SK-N-SH treated with all-trans-retinoic acid at 6 μM for 48 hours (cell line): ENCODE measurements around the gene DCLRE1A.

ENCODE experiments used
- ATAC-seq: fragments of 200-7000 bp; cut with Tn5 transposase; 3 replicates; pipeline ENCODE4 v1.9.1; 2020; ENCODE audit warnings: mild to moderate bottlenecking, moderate library complexity
- ARNTL ChIP-seq: fragments of 450-650 bp; formaldehyde crosslinking; IDR thresholded peaks from 2 replicates; pipeline ENCODE4 v1.5.0; 2020; ENCODE audit warnings: low read depth, mild to moderate bottlenecking, moderate library complexity, borderline replicate concordance
- CSDC2 ChIP-seq: fragments of 250-450 bp; sonication (Bioruptor Pico); IDR thresholded peaks from 2 replicates; pipeline ENCODE4 v1.5.0; 2020; ENCODE audit warnings: mild to moderate bottlenecking, moderate library complexity
- ESRRG ChIP-seq: fragments of 250-450 bp; sonication (Bioruptor Pico); IDR thresholded peaks from 2 replicates; pipeline ENCODE4 v1.6.1; 2021; ENCODE audit warnings: mild to moderate bottlenecking
- GLIS3 ChIP-seq: fragments of 250-450 bp; sonication (Bioruptor Pico); IDR thresholded peaks from 2 replicates; pipeline ENCODE4 v1.5.0; 2020; ENCODE audit warnings: mild to moderate bottlenecking, moderate library complexity
- ISL1 ChIP-seq: fragments of 250-450 bp; sonication (Bioruptor Pico); IDR thresholded peaks from 2 replicates; pipeline ENCODE4 v2.1.2; 2022; ENCODE audit warnings: mild to moderate bottlenecking, moderate library complexity
- OSR1 ChIP-seq: fragments of 250-450 bp; sonication (Bioruptor Pico); IDR thresholded peaks from 2 replicates; pipeline ENCODE4 v1.8.0; 2022; ENCODE audit warnings: moderate library complexity, mild to moderate bottlenecking, inconsistent platforms
- PPARA ChIP-seq: fragments of 250-450 bp; sonication (Bioruptor Pico); IDR thresholded peaks from 2 replicates; pipeline ENCODE4 v1.5.0; 2020; ENCODE audit warnings: mild to moderate bottlenecking, borderline replicate concordance
- RARB ChIP-seq: fragments of 250-450 bp; sonication (Bioruptor Pico); IDR thresholded peaks from 2 replicates; pipeline ENCODE4 v1.8.0; 2021; ENCODE audit warnings: mild to moderate bottlenecking, moderate library complexity
- SNAI2 ChIP-seq: fragments of 250-450 bp; sonication (Bioruptor Pico); IDR thresholded peaks from 2 replicates; pipeline ENCODE4 v1.5.0; 2020; ENCODE audit warnings: mild to moderate bottlenecking, moderate library complexity
- TOX ChIP-seq: fragments of 250-450 bp; sonication (Bioruptor Pico); IDR thresholded peaks from 2 replicates; pipeline ENCODE4 v1.8.0; 2021; ENCODE audit warnings: mild to moderate bottlenecking, moderate library complexity, borderline replicate concordance
- ZC3H10 ChIP-seq: fragments of 250-450 bp; sonication (Bioruptor Pico); IDR thresholded peaks from 2 replicates; pipeline ENCODE4 v1.5.1; 2021; ENCODE audit warnings: mild to moderate bottlenecking, moderate library complexity
- ZFP3 ChIP-seq: fragments of 250-450 bp; sonication (Bioruptor Pico); IDR thresholded peaks from 2 replicates; pipeline ENCODE4 v1.5.0; 2020; ENCODE audit warnings: mild to moderate bottlenecking, moderate library complexity
- ZNF70 ChIP-seq: fragments of 450-650 bp; formaldehyde crosslinking; IDR thresholded peaks from 2 replicates; pipeline ENCODE4 v1.5.0; 2020; ENCODE audit warnings: mild to moderate bottlenecking, moderate library complexity
- ZNF8 ChIP-seq: fragments of 450-650 bp; formaldehyde crosslinking; IDR thresholded peaks from 2 replicates; pipeline ENCODE4 v1.5.0; 2020; ENCODE audit warnings: mild to moderate bottlenecking, moderate library complexity
- TF ChIP-seq, protein P1 (sequence below): fragments of 250-450 bp; sonication (Bioruptor Pico); IDR thresholded peaks from 2 replicates; pipeline ENCODE4 v1.8.0; 2021; ENCODE audit warnings: low read depth, mild to moderate bottlenecking, moderate library complexity, borderline replicate concordance
- TF ChIP-seq, protein P2 (sequence below): fragments of 250-450 bp; sonication (Bioruptor Pico); IDR thresholded peaks from 2 replicates; pipeline ENCODE4 v1.5.1; 2021; ENCODE audit warnings: mild to moderate bottlenecking, moderate library complexity
- TF ChIP-seq, protein P3 (sequence below): fragments of 250-450 bp; sonication (Bioruptor Pico); IDR thresholded peaks from 2 replicates; pipeline ENCODE4 v1.8.0; 2020; ENCODE audit warnings: mild to moderate bottlenecking, moderate library complexity, borderline replicate concordance
- TF ChIP-seq, protein P4 (sequence below): fragments of 250-450 bp; sonication (Bioruptor Pico); IDR thresholded peaks from 2 replicates; pipeline ENCODE4 v1.5.1; 2020; ENCODE audit warnings: low read depth, mild to moderate bottlenecking, moderate library complexity

Gene DCLRE1A

DNA sequence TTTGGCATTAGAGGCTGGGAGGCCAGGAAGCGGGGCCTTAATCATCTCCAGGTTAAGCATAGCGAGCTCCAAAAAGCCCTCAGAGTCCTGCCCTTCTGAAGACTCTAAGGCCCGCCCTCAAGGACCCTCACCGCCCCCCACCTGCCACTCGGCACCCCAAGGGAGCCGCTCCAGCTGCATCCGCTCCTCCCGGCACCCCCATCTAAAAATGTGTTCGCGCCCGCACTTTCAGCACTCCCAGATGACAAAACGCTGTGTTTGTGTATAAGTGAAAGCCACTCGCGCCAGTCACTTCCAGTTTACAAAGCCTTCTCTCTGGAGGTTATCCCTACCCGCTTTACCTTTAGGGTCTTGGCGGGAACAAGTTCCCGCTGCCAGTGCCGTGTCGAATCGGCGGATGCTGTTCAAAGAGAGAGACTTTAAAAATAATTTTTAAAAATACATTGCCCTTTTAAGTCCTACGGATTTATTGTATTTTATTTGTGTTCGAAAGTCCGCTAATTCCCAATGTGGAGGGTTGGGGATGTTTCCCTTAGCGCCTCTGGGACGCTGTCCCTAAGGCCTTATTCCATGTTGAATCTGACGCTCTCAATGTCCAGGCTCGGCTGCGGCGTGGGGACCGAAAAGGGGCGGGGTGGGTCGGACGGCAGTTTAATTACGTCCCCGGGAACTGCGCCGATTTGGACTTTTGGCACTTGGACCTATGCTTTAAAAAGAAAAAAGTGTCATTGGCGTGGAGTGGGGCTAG, at the start of gene DCLRE1A, which contains the start of gene NHLRC2:
Gene DCLRE1A (minus strand): TSS at position 70 of the 748 bp plus-strand sequence. CDS start 900 bp downstream, outside the sequence.
Gene NHLRC2 (plus strand): TSS at position 649 of the 748 bp plus-strand sequence. CDS start 212 bp downstream, outside the sequence.
- TF ChIP-seq ARNTL (no peak), ZFP3 (CRISPR knock-in tag) (no peak; the same call in 1 of the 2 replicates), TOX (CRISPR knock-in tag) (no peak)
- peak; percentile 89 for ATAC-seq

DNA sequence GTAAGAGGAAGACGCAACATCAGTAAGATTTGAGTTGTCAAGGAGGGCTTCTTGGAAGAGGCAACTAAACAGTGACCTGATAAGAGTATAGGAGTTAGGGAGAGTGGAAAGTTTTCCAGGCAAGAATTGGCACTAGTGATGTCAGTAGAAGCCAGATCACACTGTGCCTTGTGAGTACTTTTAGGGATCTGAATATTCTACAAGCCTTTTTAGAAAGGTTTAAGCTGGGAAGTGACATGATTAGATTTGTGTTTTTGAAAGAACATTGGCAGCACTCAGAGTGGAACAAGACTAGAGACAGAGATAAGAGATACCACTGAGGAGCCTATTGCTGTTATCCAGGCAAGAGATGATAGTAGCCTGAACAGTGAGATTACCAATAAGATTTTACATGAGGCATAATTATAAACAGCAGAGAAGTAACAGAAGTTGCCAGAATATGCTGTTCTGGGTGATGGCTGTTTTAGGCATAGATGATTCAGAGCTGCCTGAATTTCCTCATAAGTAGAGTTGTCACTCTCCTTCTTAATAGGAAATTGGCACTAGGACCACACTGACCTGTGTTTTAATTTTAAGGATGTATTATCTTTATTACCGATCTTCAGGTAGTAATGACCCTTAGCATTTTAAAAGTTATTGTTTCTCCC, 46.2 kb upstream of the DCLRE1A start:
- TF ChIP-seq ZFP3 (CRISPR knock-in tag) (peak; percentile 77), ISL1 (CRISPR knock-in tag) (peak; percentile 34), ESRRG (no peak)
- TF ChIP-seq, protein P1, sequence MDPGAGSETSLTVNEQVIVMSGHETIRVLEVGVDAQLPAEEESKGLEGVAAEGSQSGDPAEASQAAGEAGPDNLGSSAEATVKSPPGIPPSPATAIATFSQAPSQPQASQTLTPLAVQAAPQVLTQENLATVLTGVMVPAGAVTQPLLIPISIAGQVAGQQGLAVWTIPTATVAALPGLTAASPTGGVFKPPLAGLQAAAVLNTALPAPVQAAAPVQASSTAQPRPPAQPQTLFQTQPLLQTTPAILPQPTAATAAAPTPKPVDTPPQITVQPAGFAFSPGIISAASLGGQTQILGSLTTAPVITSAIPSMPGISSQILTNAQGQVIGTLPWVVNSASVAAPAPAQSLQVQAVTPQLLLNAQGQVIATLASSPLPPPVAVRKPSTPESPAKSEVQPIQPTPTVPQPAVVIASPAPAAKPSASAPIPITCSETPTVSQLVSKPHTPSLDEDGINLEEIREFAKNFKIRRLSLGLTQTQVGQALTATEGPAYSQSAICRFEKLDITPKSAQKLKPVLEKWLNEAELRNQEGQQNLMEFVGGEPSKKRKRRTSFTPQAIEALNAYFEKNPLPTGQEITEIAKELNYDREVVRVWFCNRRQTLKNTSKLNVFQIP (CRISPR knock-in tag): no peak
- peak; percentile 40 for ATAC-seq

DNA sequence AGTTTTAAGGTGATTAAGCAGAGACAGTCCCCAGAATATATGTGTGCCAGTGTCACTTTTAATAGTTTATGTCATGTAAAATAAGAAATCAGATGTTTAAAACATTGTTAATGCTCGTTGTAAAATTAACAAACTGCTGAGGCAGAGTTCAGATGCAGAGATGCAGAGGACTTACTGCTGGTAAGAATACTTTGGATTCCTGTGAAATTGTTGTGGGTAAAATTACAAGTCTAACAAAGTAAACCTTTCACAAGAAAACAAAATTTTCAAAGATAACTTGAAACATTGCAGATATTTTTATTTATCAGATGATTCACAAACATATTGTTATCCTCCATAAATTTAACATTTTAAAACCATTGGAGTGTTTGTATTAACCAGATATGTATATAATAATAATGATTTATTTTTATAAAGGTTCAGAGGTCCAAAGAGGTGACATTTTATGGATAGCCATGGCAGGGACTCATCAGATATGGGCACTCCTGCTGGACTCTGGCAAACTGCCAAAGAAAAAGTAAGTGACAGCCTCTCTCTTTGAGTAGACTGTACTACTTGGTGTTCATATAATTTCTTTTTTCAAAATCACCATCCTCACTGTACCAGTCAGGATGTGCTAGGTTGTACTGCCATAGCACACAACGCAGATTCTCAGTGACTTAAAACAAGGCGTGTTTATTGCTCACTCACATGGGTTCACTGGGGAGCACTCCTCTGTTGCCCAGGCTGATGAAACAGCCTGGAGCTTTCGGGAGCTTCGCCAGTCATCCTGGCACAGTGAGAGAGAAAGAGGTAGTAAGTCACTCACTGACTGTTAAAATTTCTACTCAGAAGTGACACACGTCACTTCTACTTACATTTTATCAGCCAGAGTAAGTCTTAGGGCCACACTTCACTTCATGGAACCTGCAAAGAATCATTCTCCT, 44.1 kb upstream of the DCLRE1A start:
- TF ChIP-seq RARB (CRISPR knock-in tag) (no peak), ZC3H10 (CRISPR knock-in tag) (no peak), SNAI2 (CRISPR knock-in tag) (no peak), CSDC2 (no peak)
- TF ChIP-seq, protein P2, sequence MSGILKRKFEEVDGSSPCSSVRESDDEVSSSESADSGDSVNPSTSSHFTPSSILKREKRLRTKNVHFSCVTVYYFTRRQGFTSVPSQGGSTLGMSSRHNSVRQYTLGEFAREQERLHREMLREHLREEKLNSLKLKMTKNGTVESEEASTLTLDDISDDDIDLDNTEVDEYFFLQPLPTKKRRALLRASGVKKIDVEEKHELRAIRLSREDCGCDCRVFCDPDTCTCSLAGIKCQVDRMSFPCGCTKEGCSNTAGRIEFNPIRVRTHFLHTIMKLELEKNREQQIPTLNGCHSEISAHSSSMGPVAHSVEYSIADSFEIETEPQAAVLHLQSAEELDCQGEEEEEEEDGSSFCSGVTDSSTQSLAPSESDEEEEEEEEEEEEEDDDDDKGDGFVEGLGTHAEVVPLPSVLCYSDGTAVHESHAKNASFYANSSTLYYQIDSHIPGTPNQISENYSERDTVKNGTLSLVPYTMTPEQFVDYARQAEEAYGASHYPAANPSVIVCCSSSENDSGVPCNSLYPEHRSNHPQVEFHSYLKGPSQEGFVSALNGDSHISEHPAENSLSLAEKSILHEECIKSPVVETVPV (CRISPR knock-in tag): no peak
- TF ChIP-seq, protein P3, sequence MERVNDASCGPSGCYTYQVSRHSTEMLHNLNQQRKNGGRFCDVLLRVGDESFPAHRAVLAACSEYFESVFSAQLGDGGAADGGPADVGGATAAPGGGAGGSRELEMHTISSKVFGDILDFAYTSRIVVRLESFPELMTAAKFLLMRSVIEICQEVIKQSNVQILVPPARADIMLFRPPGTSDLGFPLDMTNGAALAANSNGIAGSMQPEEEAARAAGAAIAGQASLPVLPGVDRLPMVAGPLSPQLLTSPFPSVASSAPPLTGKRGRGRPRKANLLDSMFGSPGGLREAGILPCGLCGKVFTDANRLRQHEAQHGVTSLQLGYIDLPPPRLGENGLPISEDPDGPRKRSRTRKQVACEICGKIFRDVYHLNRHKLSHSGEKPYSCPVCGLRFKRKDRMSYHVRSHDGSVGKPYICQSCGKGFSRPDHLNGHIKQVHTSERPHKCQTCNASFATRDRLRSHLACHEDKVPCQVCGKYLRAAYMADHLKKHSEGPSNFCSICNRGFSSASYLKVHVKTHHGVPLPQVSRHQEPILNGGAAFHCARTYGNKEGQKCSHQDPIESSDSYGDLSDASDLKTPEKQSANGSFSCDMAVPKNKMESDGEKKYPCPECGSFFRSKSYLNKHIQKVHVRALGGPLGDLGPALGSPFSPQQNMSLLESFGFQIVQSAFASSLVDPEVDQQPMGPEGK (CRISPR knock-in tag): no peak
- no peak for ATAC-seq

DNA sequence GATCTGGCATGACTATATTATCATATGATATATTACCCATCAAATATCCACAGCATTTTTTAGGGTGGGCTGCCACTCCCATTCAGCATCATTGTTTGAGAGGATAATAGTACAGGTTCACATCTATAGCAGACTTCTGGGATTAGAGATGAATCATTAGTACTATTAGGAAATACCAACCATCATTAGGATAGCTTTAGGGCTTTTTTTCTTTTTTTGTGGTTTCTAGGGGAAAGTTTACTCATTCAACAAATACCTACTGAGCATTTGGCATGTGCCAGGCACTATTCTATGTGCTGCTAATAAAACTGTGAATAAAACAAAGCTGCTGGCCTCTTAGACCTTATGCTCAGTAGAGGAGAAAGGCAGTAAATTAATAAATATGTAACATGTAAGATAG, 41.1 kb upstream of the DCLRE1A start:
- TF ChIP-seq TOX (CRISPR knock-in tag) (no peak), GLIS3 (CRISPR knock-in tag) (no peak), ZNF8 (CRISPR knock-in tag) (no peak), ZC3H10 (CRISPR knock-in tag) (no peak), ARNTL (no peak), ZFP3 (CRISPR knock-in tag) (no peak), OSR1 (no peak), PPARA (CRISPR knock-in tag) (no peak), ZNF70 (CRISPR knock-in tag) (no peak), SNAI2 (CRISPR knock-in tag) (no peak)
- TF ChIP-seq, protein P4, sequence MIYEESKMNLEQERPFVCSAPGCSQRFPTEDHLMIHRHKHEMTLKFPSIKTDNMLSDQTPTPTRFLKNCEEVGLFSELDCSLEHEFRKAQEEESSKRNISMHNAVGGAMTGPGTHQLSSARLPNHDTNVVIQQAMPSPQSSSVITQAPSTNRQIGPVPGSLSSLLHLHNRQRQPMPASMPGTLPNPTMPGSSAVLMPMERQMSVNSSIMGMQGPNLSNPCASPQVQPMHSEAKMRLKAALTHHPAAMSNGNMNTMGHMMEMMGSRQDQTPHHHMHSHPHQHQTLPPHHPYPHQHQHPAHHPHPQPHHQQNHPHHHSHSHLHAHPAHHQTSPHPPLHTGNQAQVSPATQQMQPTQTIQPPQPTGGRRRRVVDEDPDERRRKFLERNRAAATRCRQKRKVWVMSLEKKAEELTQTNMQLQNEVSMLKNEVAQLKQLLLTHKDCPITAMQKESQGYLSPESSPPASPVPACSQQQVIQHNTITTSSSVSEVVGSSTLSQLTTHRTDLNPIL (CRISPR knock-in tag): no peak
- TF ChIP-seq, protein P3 (CRISPR knock-in tag): no peak
- TF ChIP-seq, protein P2 (CRISPR knock-in tag): no peak
- ATAC-seq: peak; percentile 81
